Prostate gland (tissue), 2 donors: Measurements from ENCODE around the gene ZCWPW2. TPM values are rescaled to one million over a fixed set of nuclear protein-coding genes. Genes with fewer than 3 reads are reported as not detected.

Source experiments
- DNase-seq: peaks from one replicate; pipeline ENCODE4 v3.0.0-alpha.2; 2019; ENCODE audit warnings: low spot score
- H3K27ac ChIP-seq, 2 donors: fragments of 200-600 bp; sonication (generic); 2 replicates each; pipeline ENCODE4 v1.5.1; 2017 to 2019
- H3K27me3 ChIP-seq: fragments of 200-600 bp; sonication (generic); replicated peaks from 2 replicates; pipeline ENCODE4 v1.5.1; 2019; ENCODE audit not compliant: insufficient read depth
- H3K36me3 ChIP-seq, 2 donors: fragments of 200-600 bp; sonication (generic); 1 replicate in 1 of 2; 2 replicates in 1 of 2; pipeline versions ENCODE4 v1.5.1 to v1.8.1; 2017 to 2019
- H3K4me1 ChIP-seq: fragments of 200-600 bp; sonication (generic); replicated peaks from 2 replicates; pipeline ENCODE4 v1.5.1; 2019
- H3K4me3 ChIP-seq, 2 donors: fragments of 200-600 bp; sonication (generic); 2 replicates each; pipeline ENCODE4 v1.5.1; 2017 to 2019
- H3K9me3 ChIP-seq: fragments of 200-600 bp; sonication (generic); 2 replicates; pipeline ENCODE4 v1.5.1; 2017
- CTCF ChIP-seq, 4 experiments: fragments of 200-600 bp in 2 of 4; fragments of 450-650 bp in 2 of 4; sonication (generic) in 2 of 4; IDR thresholded peaks; 1 replicate in 3 of 4; 2 replicates in 1 of 4; pipeline ENCODE4 v1.5.1; 2016 to 2019; ENCODE audit warnings: antibody characterized with exemption in 4 of 4, mild to moderate bottlenecking in 2 of 4, moderate library complexity in 2 of 4
- POLR2A ChIP-seq: fragments of 450-650 bp; IDR thresholded peaks from one replicate; pipeline ENCODE4 v1.6.1; 2016; ENCODE audit warnings: antibody characterized with exemption, mild to moderate bottlenecking
- POLR2AphosphoS5 ChIP-seq: sonication (generic); formaldehyde crosslinking; IDR thresholded peaks from one replicate; pipeline ENCODE4 v1.6.1; 2017; ENCODE audit warnings: antibody characterized with exemption
- WGBS: methylation state at CpG from one replicate; pipeline ENCODE4 v1.1.5; 2018; 5-methylcytosine and 5-hydroxymethylcytosine counted together
- intact Hi-C: fragments of 100-400 bp; cut with DNase I; formaldehyde crosslinking; loops from one replicate; pipeline ENCODE4 v1.14.2; 2022
- total RNA-seq, 2 donors: library from RNA; depleted of rRNA; stranded (reverse); fragments of >200 nt; gene quantifications; one replicate each; pipeline ENCODE4 v1.1.0, GENCODE V29; 2016

Gene ZCWPW2
- total RNA-seq, 2 donors from 2014 or later, result 0.80 to 1.7 TPM

GRCh38 chr3:28399206-28399605 lies 50.7 kb downstream of the ZCWPW2 start:
- intact Hi-C loops, result no loop called here
- 100% methylated on average over 3 of the region's 3 CpGs for WGBS
- no peak overlapping the region for H3K27ac ChIP-seq
- H3K36me3 ChIP-seq, result no peaks in the 10 kb centered on the region
- H3K4me3 ChIP-seq, result no peak overlapping the region
- no peak for TF ChIP-seq CTCF (IDR thresholded peaks at IDR 0.05)
- TF ChIP-seq POLR2AphosphoS5, result no peak
- TF ChIP-seq POLR2A, result no peak
- DNase-seq, result no peak
- no peaks in the 10 kb centered on the region for H3K4me1 ChIP-seq
- no peaks in the 10 kb centered on the region for H3K27me3 ChIP-seq
- no peaks in the 10 kb centered on the region for H3K9me3 ChIP-seq

GRCh38 chr3:28406241-28406640 lies 57.7 kb downstream of the ZCWPW2 start:
- intact Hi-C loops, result no loop called here
- no peak for DNase-seq
- Histone ChIP-seq H3K27ac (no peak overlapping the region), H3K4me3 (no peak overlapping the region), H3K27me3 (no peaks in the 10 kb centered on the region), H3K9me3 (no peaks in the 10 kb centered on the region), H3K4me1 (no peaks in the 10 kb centered on the region), H3K36me3 (no peaks in the 10 kb centered on the region)
- WGBS, result 70% methylated on average over 1 of the region's 1 CpG
- TF ChIP-seq POLR2A (no peak), CTCF (IDR thresholded peaks at IDR 0.05) (no peak), POLR2AphosphoS5 (no peak)

- TF ChIP-seq POLR2A (no peak), CTCF (IDR thresholded peaks at IDR 0.05) (no peak), POLR2AphosphoS5 (no peak)
- H3K4me3 ChIP-seq, result no peak overlapping the region
- DNase-seq, result no peak
- H3K9me3 ChIP-seq, result no peaks in the 10 kb centered on the region
- no peaks in the 10 kb centered on the region for H3K4me1 ChIP-seq
- no peaks in the 10 kb centered on the region for H3K36me3 ChIP-seq
- H3K27ac ChIP-seq, result no peak overlapping the region
- H3K27me3 ChIP-seq, result no peaks in the 10 kb centered on the region
- intact Hi-C loops, result no loop called here
Measured at GRCh38 chr3:28449398-28449797, 100.9 kb downstream of the ZCWPW2 start.

GRCh38 chr3:28462866-28463265 lies 114.3 kb downstream of the ZCWPW2 start:
- Histone ChIP-seq H3K4me3 (no peak overlapping the region), H3K36me3 (no peaks in the 10 kb centered on the region), H3K9me3 (no peaks in the 10 kb centered on the region), H3K27me3 (no peaks in the 10 kb centered on the region), H3K4me1 (no peaks in the 10 kb centered on the region), H3K27ac (no peak overlapping the region)
- no peak for DNase-seq
- intact Hi-C loops, result no loop called here
- TF ChIP-seq POLR2AphosphoS5 (no peak), POLR2A (no peak), CTCF (IDR thresholded peaks at IDR 0.05) (no peak)
- 83% methylated on average over 1 of the region's 1 CpG for WGBS

- Histone ChIP-seq H3K9me3 (no peaks in the 10 kb centered on the region), H3K27ac (no peak overlapping the region), H3K4me3 (no peak overlapping the region), H3K27me3 (no peaks in the 10 kb centered on the region), H3K36me3 (no peaks in the 10 kb centered on the region), H3K4me1 (no peaks in the 10 kb centered on the region)
- 76% methylated on average over 1 of the region's 1 CpG for WGBS
- TF ChIP-seq POLR2AphosphoS5, result no peak
- TF ChIP-seq POLR2A, result no peak
- no peak for TF ChIP-seq CTCF (IDR thresholded peaks at IDR 0.05)
- no peak for DNase-seq
- intact Hi-C loops, result no loop called here
Measured at GRCh38 chr3:28467414-28467813, 118.9 kb downstream of the ZCWPW2 start.
